Right lobe of liver (tissue), 4 donors: Measurements from ENCODE around the gene MAP1B.

ENCODE experiments used
- CTCF ChIP-seq, 4 donors: fragments of 200-600 bp in 3 of 4; fragments of 450-650 bp in 1 of 4; IDR thresholded peaks; one replicate each; pipeline versions ENCODE4 v1.5.1 to v1.8.0; 2016 to 2022; ENCODE audit warnings: antibody characterized with exemption in 4 of 4, mild to moderate bottlenecking in 2 of 4
- POLR2A ChIP-seq: fragments of 450-650 bp; IDR thresholded peaks from one replicate; pipeline ENCODE4 v1.6.1; 2017; ENCODE audit warnings: antibody characterized with exemption, mild to moderate bottlenecking
- donor health status: DM: no; HTN: no; CAD: no.
- donor health status: DM: no; HTN: no; CAD: no.
- donor health status: DM: no; HTN: yes; CAD: no.

DNA sequence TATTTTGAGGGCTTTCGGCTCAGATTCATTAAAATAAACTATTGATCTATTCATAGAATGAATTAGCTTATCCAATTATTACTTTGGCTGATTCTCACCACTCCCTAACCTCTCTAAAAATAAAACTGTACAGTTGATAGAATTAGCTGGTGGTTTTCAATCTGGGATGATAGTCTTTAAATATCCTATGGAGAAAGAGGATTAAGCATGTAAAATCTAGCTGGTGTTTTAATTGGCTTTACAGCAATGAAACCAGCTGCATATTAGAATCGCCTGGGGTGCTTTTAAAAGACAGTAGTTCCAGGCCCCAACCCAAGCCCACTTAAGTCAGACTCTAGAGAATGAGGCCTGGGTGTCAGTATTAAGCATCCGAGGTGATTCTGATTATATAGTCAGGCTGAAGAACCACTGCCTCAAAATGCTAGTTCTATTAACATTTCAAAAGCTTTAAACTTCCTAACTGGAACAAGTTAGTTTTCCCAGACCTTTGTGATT lies 95.1 kb downstream of the MAP1B start:
- TF ChIP-seq POLR2A (no peak), CTCF (IDR thresholded peaks at IDR 0.05) (no peak)
